Duodenal mucosa (tissue), 2 donors: ENCODE measurements around the gene JAM2.

ENCODE experiments used
- H3K27ac ChIP-seq: one replicate; pipeline ENCODE4 v1.7.0; 2013; ENCODE audit warnings: low read depth, low read length
- H3K27me3 ChIP-seq, 2 donors: one replicate each; pipeline ENCODE4 v1.7.0; 2013; ENCODE audit warnings: low read length in 2 of 2, control low read depth in 1 of 2; ENCODE audit not compliant: insufficient read depth in 2 of 2, control insufficient read depth in 1 of 2
- H3K36me3 ChIP-seq, 2 donors: one replicate each; pipeline ENCODE4 v1.7.0; 2013; ENCODE audit warnings: low read length in 2 of 2, control low read depth in 1 of 2; ENCODE audit not compliant: insufficient read depth in 2 of 2, control insufficient read depth in 1 of 2
- H3K4me1 ChIP-seq, 2 donors: one replicate each; pipeline ENCODE4 v1.7.0; 2013; ENCODE audit warnings: low read length in 2 of 2, control low read depth in 1 of 2; ENCODE audit not compliant: insufficient read depth in 2 of 2, control insufficient read depth in 1 of 2
- H3K4me3 ChIP-seq, 2 donors: one replicate each; pipeline ENCODE4 v1.7.0; 2013; ENCODE audit warnings: low read length in 2 of 2, low read depth in 1 of 2
- H3K9ac ChIP-seq, 2 donors: one replicate each; pipeline ENCODE4 v1.7.0; 2013; ENCODE audit warnings: low read length in 2 of 2, low read depth in 1 of 2
- H3K9me3 ChIP-seq, 2 donors: one replicate each; pipeline ENCODE4 v1.7.0; 2013; ENCODE audit warnings: low read length in 2 of 2, control low read depth in 1 of 2; ENCODE audit not compliant: control insufficient read depth in 1 of 2

JAM2 gene

GRCh38 chr21:25643486-25643885, 4.4 kb downstream of the JAM2 start:
- no peak overlapping the region for H3K9ac ChIP-seq
- H3K27me3 ChIP-seq: peaks cover 13 to 15% of the 10 kb centered on the region in 2 donors
- H3K4me3 ChIP-seq: no peak overlapping the region
- peaks cover 0 to 6% of the 10 kb centered on the region in 2 donors for H3K4me1 ChIP-seq
- H3K27ac ChIP-seq: no peak overlapping the region
- H3K36me3 ChIP-seq: no peaks in the 10 kb centered on the region
- H3K9me3 ChIP-seq: no peaks in the 10 kb centered on the region

GRCh38 chr21:25646474-25646873, 7.4 kb downstream of the JAM2 start:
- Histone ChIP-seq H3K4me1 (no peaks in the 10 kb centered on the region), H3K9ac (no peak overlapping the region), H3K27ac (no peak overlapping the region), H3K36me3 (no peaks in the 10 kb centered on the region), H3K4me3 (no peak overlapping the region), H3K9me3 (no peaks in the 10 kb centered on the region), H3K27me3 (no peaks in the 10 kb centered on the region)

- no peaks in the 10 kb centered on the region for H3K27me3 ChIP-seq
- H3K27ac ChIP-seq: no peak overlapping the region
- H3K9me3 ChIP-seq: no peaks in the 10 kb centered on the region
- H3K9ac ChIP-seq: no peak overlapping the region
- H3K4me3 ChIP-seq: no peak overlapping the region
- H3K4me1 ChIP-seq: no peaks in the 10 kb centered on the region
- no peaks in the 10 kb centered on the region for H3K36me3 ChIP-seq
Observed at GRCh38 chr21:25647647-25648046, 8.6 kb downstream of the JAM2 start.

DNA sequence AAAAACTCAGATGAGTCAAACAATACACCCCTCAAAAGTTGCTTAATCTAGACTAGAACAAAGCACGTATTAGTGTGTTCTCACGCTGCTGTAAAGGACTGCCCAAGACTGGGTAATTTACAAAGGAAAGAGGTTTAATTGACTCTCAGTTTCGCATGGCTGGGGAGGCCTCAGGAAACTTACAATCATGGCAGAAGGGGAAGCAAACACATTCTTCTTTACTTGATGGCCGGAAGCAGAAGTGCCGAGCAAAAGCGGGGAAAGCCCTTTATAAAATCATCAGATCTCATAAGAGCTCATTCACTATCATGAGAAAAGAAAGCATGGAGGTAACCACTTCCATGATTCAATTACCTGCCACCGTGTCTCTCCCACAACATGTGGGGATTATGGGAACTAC, 10.1 kb downstream of the JAM2 start:
- Histone ChIP-seq H3K36me3 (no peaks in the 10 kb centered on the region), H3K4me3 (no peak overlapping the region), H3K27me3 (no peaks in the 10 kb centered on the region), H3K4me1 (no peaks in the 10 kb centered on the region), H3K27ac (no peak overlapping the region), H3K9me3 (no peaks in the 10 kb centered on the region), H3K9ac (no peak overlapping the region)

- H3K27ac ChIP-seq: no peak overlapping the region
- H3K9me3 ChIP-seq: no peaks in the 10 kb centered on the region
- H3K36me3 ChIP-seq: no peaks in the 10 kb centered on the region
- no peaks in the 10 kb centered on the region for H3K27me3 ChIP-seq
- H3K4me3 ChIP-seq: no peak overlapping the region
- no peaks in the 10 kb centered on the region for H3K4me1 ChIP-seq
- H3K9ac ChIP-seq: no peak overlapping the region
Observed at GRCh38 chr21:25656412-25656811, 17.4 kb downstream of the JAM2 start.

GRCh38 chr21:25657140-25657539, 18.1 kb downstream of the JAM2 start:
- Histone ChIP-seq H3K9ac (no peak overlapping the region), H3K4me3 (no peak overlapping the region), H3K27ac (no peak overlapping the region), H3K36me3 (no peaks in the 10 kb centered on the region), H3K4me1 (no peaks in the 10 kb centered on the region), H3K9me3 (no peaks in the 10 kb centered on the region), H3K27me3 (no peaks in the 10 kb centered on the region)

DNA sequence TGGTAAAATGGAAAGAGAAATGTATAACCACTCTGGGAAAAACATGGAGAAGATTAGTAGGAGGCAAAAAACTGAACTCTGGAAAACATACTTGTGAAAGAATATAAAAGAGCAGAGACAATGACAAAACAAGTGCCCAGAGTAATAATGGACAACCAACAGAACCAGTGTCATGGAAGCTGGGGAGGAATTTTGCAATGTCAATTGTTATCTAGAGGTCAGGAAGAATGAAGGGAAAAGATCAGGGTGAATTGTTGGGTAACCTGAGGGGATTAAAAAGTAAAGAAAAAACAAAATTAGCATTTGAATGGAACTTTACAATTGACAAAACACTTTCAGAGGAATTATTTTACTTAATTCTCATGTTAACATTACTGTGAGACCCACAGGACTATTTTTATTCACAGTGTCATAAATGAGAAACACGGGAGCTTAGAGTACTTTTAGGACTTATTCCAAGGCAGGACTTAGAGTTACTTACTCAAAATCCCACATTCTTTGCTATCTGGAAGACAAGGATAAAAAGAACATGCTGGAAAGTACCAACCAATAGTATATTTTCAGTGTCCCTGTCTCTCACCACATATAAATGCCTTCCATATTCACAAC, 19.5 kb downstream of the JAM2 start:
- Histone ChIP-seq H3K27me3 (no peaks in the 10 kb centered on the region), H3K4me3 (no peak overlapping the region), H3K9ac (no peak overlapping the region), H3K9me3 (no peaks in the 10 kb centered on the region), H3K36me3 (no peaks in the 10 kb centered on the region), H3K27ac (no peak overlapping the region), H3K4me1 (no peaks in the 10 kb centered on the region)

DNA sequence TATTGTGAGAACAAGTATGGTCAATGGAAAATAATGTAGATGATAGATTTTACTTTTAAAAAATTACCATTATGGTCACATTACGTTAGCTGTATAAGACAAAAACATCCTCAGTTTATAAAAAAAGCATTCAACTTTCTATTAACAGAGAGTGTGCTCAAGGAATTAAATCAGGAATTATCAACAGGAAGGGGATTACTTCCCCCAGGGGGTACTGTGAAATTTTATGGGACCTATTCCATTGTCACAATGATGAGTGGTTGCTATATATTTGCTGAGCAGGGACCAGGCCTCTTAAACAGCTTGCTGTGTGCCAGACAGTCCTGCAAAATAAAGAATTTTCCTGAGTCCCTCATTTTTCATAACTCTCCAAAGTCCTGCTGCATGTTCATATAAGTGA, 21.2 kb downstream of the JAM2 start:
- Histone ChIP-seq H3K4me3 (no peak overlapping the region), H3K4me1 (no peaks in the 10 kb centered on the region), H3K9me3 (no peaks in the 10 kb centered on the region), H3K9ac (no peak overlapping the region), H3K27me3 (no peaks in the 10 kb centered on the region), H3K36me3 (no peaks in the 10 kb centered on the region), H3K27ac (no peak overlapping the region)

DNA sequence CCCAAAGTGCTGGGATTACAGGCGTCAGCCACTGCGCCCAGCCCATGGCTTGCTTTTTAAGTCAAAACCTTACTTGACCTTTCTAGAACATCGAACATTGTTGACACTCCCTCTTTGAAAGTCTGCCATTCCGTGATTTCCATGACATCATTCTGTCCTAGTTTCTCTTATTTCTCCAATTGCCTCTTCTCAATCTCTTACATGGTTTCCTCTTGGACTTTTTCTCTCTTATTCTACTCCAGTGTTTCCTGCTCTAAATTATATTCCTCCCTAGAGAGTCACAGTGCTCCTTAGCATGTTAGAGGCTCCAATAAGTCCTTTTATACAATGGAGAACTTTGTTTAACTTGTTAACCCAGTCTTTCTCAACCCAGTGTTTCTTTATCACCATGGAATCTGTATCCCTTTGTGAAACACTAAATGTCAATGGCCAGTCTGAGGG, 25.5 kb downstream of the JAM2 start:
- no peaks in the 10 kb centered on the region for H3K4me1 ChIP-seq
- no peaks in the 10 kb centered on the region for H3K27me3 ChIP-seq
- no peak overlapping the region for H3K4me3 ChIP-seq
- H3K27ac ChIP-seq: no peak overlapping the region
- H3K9me3 ChIP-seq: no peaks in the 10 kb centered on the region
- H3K9ac ChIP-seq: no peak overlapping the region
- H3K36me3 ChIP-seq: no peaks in the 10 kb centered on the region

DNA sequence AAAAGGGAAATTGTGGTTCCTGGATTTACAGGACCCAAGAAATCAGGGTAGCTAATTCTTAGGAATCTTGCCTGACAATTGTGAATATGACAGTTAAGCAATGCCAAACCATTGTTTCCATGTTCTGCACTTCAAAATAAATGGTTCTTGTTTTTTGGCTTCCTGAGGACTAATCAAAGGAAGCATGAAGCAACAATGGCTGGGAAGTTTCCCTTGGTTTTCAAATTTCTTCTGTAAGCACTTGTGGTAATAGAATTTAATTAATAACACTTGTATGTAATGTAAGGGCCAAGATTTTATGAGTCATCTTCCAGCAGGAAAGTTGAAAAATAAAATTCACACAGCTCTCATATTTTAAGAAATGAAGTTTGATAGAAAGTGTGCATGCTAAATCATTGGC, 31.7 kb downstream of the JAM2 start:
- Histone ChIP-seq H3K27me3 (no peaks in the 10 kb centered on the region), H3K27ac (no peak overlapping the region), H3K4me1 (no peaks in the 10 kb centered on the region), H3K4me3 (no peak overlapping the region), H3K9me3 (no peaks in the 10 kb centered on the region), H3K36me3 (no peaks in the 10 kb centered on the region), H3K9ac (no peak overlapping the region)

- no peaks in the 10 kb centered on the region for H3K27me3 ChIP-seq
- no peak overlapping the region for H3K27ac ChIP-seq
- no peak overlapping the region for H3K4me3 ChIP-seq
Observed at GRCh38 chr21:25676451-25676850, 37.4 kb downstream of the JAM2 start.

More at GRCh38 chr21:25676451-25676850, 37.4 kb downstream of the JAM2 start:
- H3K9ac ChIP-seq: no peak overlapping the region
- H3K4me1 ChIP-seq: no peaks in the 10 kb centered on the region
- H3K36me3 ChIP-seq: no peaks in the 10 kb centered on the region
- H3K9me3 ChIP-seq: no peaks in the 10 kb centered on the region
